ENCODE data around the gene DBF4B. TPM values are rescaled to one million over a fixed set of nuclear protein-coding genes. Genes with fewer than 3 reads are reported as not detected.
"Not testable (repeated sequence)": the region's sequence is repeated elsewhere in the genome, so short reads cannot be mapped to it uniquely, and the experiment has no call there.

DBF4B gene
- total RNA-seq, 3 donors from 2014 or later (not counting 1 experiment from before 2014, with no cell fraction given) = 3.0 to 4.1 (median 4.1) TPM

- H3K9me3 Mint-ChIP-seq = no peaks in the 10 kb centered on the region
- no peaks in the 10 kb centered on the region for H3K27me3 ChIP-seq (ENCODE audit: control insufficient read depth, insufficient read depth, low read length)
- H3K27ac ChIP-seq (ENCODE audit: low read length) = no peak overlapping the region
- intact Hi-C loops (cut with micrococcal nuclease) = no loop called here
- no peak for DNase-seq
- peaks cover under 1% of the 10 kb centered on the region for H3K4me1 ChIP-seq (ENCODE audit: control insufficient read depth, insufficient read depth, low read length)
- no peak overlapping the region for H3K27ac Mint-ChIP-seq
- no peak overlapping the region for H3K4me3 Mint-ChIP-seq
- 91% methylated on average over 17 of the region's 17 CpGs for WGBS (ENCODE audit: insufficient coverage)
- H3K4me1 Mint-ChIP-seq = no peaks in the 10 kb centered on the region
- no peaks in the 10 kb centered on the region for H3K36me3 Mint-ChIP-seq
- no peak overlapping the region for H3K4me3 ChIP-seq (ENCODE audit: low read length)
- peaks cover 0 to 15% of the 10 kb centered on the region in 2 donors for H3K27me3 Mint-ChIP-seq (ENCODE audit: low read depth in 2 of 2)
- no peaks in the 10 kb centered on the region for H3K36me3 ChIP-seq (ENCODE audit: control insufficient read depth, insufficient read depth, low read length)
- no peak for ATAC-seq
- H3K9me3 ChIP-seq (ENCODE audit: control insufficient read depth, insufficient read depth, low read length) = no peaks in the 10 kb centered on the region
- TF ChIP-seq CTCF (IDR thresholded peaks at IDR 0.05) = no peak
Observed at GRCh38 chr17:44752953-44753861, 44.7 kb downstream of the DBF4B start.

GRCh38 chr17:44754276-44754675 lies 45.8 kb downstream of the DBF4B start:
- intact Hi-C loops (cut with micrococcal nuclease) = no loop called here
- Histone ChIP-seq H3K27me3 (ENCODE audit: control insufficient read depth, insufficient read depth, low read length) (peaks cover 1% of the 10 kb centered on the region), H3K4me1 (ENCODE audit: control insufficient read depth, insufficient read depth, low read length) (peaks cover 6% of the 10 kb centered on the region), H3K4me3 (ENCODE audit: low read length) (no peak overlapping the region), H3K36me3 (ENCODE audit: control insufficient read depth, insufficient read depth, low read length) (no peaks in the 10 kb centered on the region), H3K27ac (ENCODE audit: low read length) (no peak overlapping the region), H3K9me3 (ENCODE audit: control insufficient read depth, insufficient read depth, low read length) (no peaks in the 10 kb centered on the region)
- Mint-ChIP-seq H3K4me3 (no peak overlapping the region), H3K36me3 (no peaks in the 10 kb centered on the region), H3K9me3 (no peaks in the 10 kb centered on the region), H3K27ac (no peak overlapping the region), H3K27me3 (ENCODE audit: low read depth in 2 of 2) (peaks cover 0 to 16% of the 10 kb centered on the region in 2 donors), H3K4me1 (no peaks in the 10 kb centered on the region)
- ATAC-seq (no peak), DNase-seq (no peak)
- no peak for TF ChIP-seq CTCF (IDR thresholded peaks at IDR 0.05)
- WGBS (ENCODE audit: insufficient coverage) = 88% methylated on average over 7 of the region's 7 CpGs

GRCh38 chr17:44755180-44755579 lies 46.7 kb downstream of the DBF4B start:
- Histone ChIP-seq H3K27me3 (ENCODE audit: control insufficient read depth, insufficient read depth, low read length) (peaks cover 10% of the 10 kb centered on the region), H3K4me1 (ENCODE audit: control insufficient read depth, insufficient read depth, low read length) (peaks cover 11% of the 10 kb centered on the region)
- H3K27ac Mint-ChIP-seq; H3K9me3 Mint-ChIP-seq; H3K36me3 ChIP-seq (ENCODE audit: control insufficient read depth, insufficient read depth, low read length); H3K4me3 ChIP-seq (ENCODE audit: low read length); H3K4me3 Mint-ChIP-seq; H3K36me3 Mint-ChIP-seq; ATAC-seq; DNase-seq; intact Hi-C loops (cut with micrococcal nuclease); H3K9me3 ChIP-seq (ENCODE audit: control insufficient read depth, insufficient read depth, low read length); H3K4me1 Mint-ChIP-seq; H3K27ac ChIP-seq (ENCODE audit: low read length): not testable (repeated sequence)
- peaks cover 0 to 16% of the 10 kb centered on the region in 2 donors for H3K27me3 Mint-ChIP-seq (ENCODE audit: low read depth in 2 of 2)
- WGBS (ENCODE audit: insufficient coverage) = 95% methylated on average over 5 of the region's 5 CpGs

GRCh38 chr17:44757045-44757917 lies 48.8 kb downstream of the DBF4B start:
- no peak for DNase-seq
- H3K4me3 Mint-ChIP-seq = no peak overlapping the region
- intact Hi-C loops (cut with micrococcal nuclease) = no loop called here

More at GRCh38 chr17:44757045-44757917, 48.8 kb downstream of the DBF4B start:
- no peaks in the 10 kb centered on the region for H3K4me1 Mint-ChIP-seq
- Histone ChIP-seq H3K4me3 (ENCODE audit: low read length) (no peak overlapping the region), H3K27ac (ENCODE audit: low read length) (no peak overlapping the region), H3K9me3 (ENCODE audit: control insufficient read depth, insufficient read depth, low read length) (no peaks in the 10 kb centered on the region), H3K4me1 (ENCODE audit: control insufficient read depth, insufficient read depth, low read length) (peaks cover 11% of the 10 kb centered on the region), H3K27me3 (ENCODE audit: control insufficient read depth, insufficient read depth, low read length) (peaks cover 16% of the 10 kb centered on the region), H3K36me3 (ENCODE audit: control insufficient read depth, insufficient read depth, low read length) (no peaks in the 10 kb centered on the region)
- H3K9me3 Mint-ChIP-seq = no peaks in the 10 kb centered on the region
- H3K36me3 Mint-ChIP-seq = no peaks in the 10 kb centered on the region
- no peak for TF ChIP-seq CTCF (IDR thresholded peaks at IDR 0.05)
- H3K27me3 Mint-ChIP-seq (ENCODE audit: low read depth in 2 of 2) = peaks cover 0 to 25% of the 10 kb centered on the region in 2 donors
- ATAC-seq = no peak
- WGBS (ENCODE audit: insufficient coverage) = 81% methylated on average over 10 of the region's 10 CpGs
- H3K27ac Mint-ChIP-seq = no peak overlapping the region

Measured in natural killer cell (primary cell).